ENCODE data around the gene CDH5. TPM values are rescaled to one million over a fixed set of nuclear protein-coding genes. Genes with fewer than 3 reads are reported as not detected.

The CDH5 gene
- total RNA-seq, 1 donor from 2014 or later = 1,308 TPM

GRCh38 chr16:66416136-66416535, 49.6 kb downstream of the CDH5 start:
- Mint-ChIP-seq H3K4me3 (ENCODE audit: unreplicated experiment) (peak overlapping the region; percentile 65), H3K27me3 (ENCODE audit: unreplicated experiment) (peaks cover 9% of the 10 kb centered on the region), H3K27ac (ENCODE audit: unreplicated experiment) (peak overlapping the region; percentile 32), H3K36me3 (ENCODE audit: low read depth, unreplicated experiment) (peaks cover 11% of the 10 kb centered on the region), H3K4me1 (ENCODE audit: unreplicated experiment) (no peaks in the 10 kb centered on the region), H3K9me3 (ENCODE audit: unreplicated experiment) (no peaks in the 10 kb centered on the region)
- TF ChIP-seq CTCF (IDR thresholded peaks at IDR 0.05; ENCODE audit: unreplicated experiment) = no peak
- no peak for DNase-seq (ENCODE audit: low spot score)

- no peak overlapping the region for H3K4me3 Mint-ChIP-seq (ENCODE audit: unreplicated experiment)
- H3K9me3 Mint-ChIP-seq (ENCODE audit: unreplicated experiment) = no peaks in the 10 kb centered on the region
- peaks cover 9% of the 10 kb centered on the region for H3K27me3 Mint-ChIP-seq (ENCODE audit: unreplicated experiment)
- peaks cover 11% of the 10 kb centered on the region for H3K36me3 Mint-ChIP-seq (ENCODE audit: low read depth, unreplicated experiment)
- H3K27ac Mint-ChIP-seq (ENCODE audit: unreplicated experiment) = no peak overlapping the region
- no peaks in the 10 kb centered on the region for H3K4me1 Mint-ChIP-seq (ENCODE audit: unreplicated experiment)
- no peak for TF ChIP-seq CTCF (IDR thresholded peaks at IDR 0.05; ENCODE audit: unreplicated experiment)
- no peak for DNase-seq (ENCODE audit: low spot score)
Observed at GRCh38 chr16:66416939-66417700, 50.6 kb downstream of the CDH5 start.

DNA sequence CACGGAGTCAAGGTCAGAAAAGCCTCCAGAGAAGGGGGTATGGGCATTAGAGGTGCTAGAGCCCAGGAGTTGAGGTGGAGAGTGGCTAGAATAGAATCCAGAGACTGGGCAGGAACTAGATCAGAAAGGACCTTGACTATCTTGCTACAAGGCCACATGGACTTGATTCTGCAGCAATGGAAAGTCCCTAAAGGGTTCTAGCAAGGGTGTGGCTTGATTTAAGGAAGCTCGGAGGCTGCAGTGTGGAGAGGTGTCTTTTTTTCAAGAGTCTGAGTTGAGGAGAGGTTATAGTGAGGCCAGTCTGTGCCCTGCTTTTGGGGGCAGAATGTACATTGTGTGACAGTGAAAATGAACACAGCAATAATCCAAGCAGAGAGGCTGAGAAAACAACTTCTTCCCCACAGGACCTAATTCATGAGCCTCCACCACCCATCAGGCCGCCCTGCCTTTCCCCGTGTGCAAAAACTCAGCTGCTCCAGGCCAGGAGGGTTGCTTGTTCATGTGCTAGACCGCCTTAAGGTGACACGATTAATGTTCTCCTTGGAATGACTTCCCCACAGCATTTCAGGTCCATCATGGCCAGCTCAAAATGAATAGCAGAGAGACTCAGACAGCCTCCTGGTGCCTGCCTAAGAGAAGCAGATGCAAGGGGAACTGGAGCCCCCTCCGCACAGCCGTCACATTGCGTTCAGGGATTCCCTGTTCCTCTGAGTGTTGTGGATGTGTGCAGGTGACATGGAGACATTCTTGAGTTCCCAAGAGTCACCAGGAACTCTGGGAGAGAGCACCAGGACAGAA, 51.9 kb downstream of the CDH5 start:
- peaks cover 14% of the 10 kb centered on the region for H3K27me3 Mint-ChIP-seq (ENCODE audit: unreplicated experiment)
- no peak overlapping the region for H3K4me3 Mint-ChIP-seq (ENCODE audit: unreplicated experiment)
- no peak for DNase-seq (ENCODE audit: low spot score)
- no peak overlapping the region for H3K27ac Mint-ChIP-seq (ENCODE audit: unreplicated experiment)
- TF ChIP-seq CTCF (IDR thresholded peaks at IDR 0.05; ENCODE audit: unreplicated experiment) = no peak
- H3K9me3 Mint-ChIP-seq (ENCODE audit: unreplicated experiment) = no peaks in the 10 kb centered on the region
- H3K4me1 Mint-ChIP-seq (ENCODE audit: unreplicated experiment) = no peaks in the 10 kb centered on the region
- peaks cover 11% of the 10 kb centered on the region for H3K36me3 Mint-ChIP-seq (ENCODE audit: low read depth, unreplicated experiment)

DNA sequence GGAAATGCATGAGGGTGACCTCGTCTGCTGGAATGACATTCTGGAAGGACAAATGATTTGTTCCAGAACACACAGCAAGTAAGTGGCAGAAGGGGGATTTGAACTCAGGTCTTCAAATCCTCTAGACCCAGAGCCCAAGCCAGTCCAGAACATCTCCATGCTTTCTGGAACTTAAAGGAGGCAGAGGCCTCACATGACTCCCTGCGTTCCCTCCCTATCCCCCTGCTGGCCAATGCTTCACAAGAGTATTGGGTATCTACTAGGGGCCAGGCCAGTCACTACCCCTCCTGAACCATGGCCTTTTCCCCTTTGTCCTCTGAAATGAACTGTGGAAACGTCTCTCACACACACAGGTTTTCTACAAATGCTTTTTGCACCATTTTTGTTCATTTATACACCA, 53.0 kb downstream of the CDH5 start:
- no peak overlapping the region for H3K4me3 Mint-ChIP-seq (ENCODE audit: unreplicated experiment)
- DNase-seq (ENCODE audit: low spot score) = no peak
- TF ChIP-seq CTCF (IDR thresholded peaks at IDR 0.05; ENCODE audit: unreplicated experiment) = no peak
- no peaks in the 10 kb centered on the region for H3K9me3 Mint-ChIP-seq (ENCODE audit: unreplicated experiment)
- H3K27ac Mint-ChIP-seq (ENCODE audit: unreplicated experiment) = no peak overlapping the region
- H3K4me1 Mint-ChIP-seq (ENCODE audit: unreplicated experiment) = no peaks in the 10 kb centered on the region
- peaks cover 11% of the 10 kb centered on the region for H3K36me3 Mint-ChIP-seq (ENCODE audit: low read depth, unreplicated experiment)
- peaks cover 14% of the 10 kb centered on the region for H3K27me3 Mint-ChIP-seq (ENCODE audit: unreplicated experiment)

- H3K27ac Mint-ChIP-seq (ENCODE audit: unreplicated experiment) = no peak overlapping the region
- H3K4me3 Mint-ChIP-seq (ENCODE audit: unreplicated experiment) = no peak overlapping the region
- no peak for TF ChIP-seq CTCF (IDR thresholded peaks at IDR 0.05; ENCODE audit: unreplicated experiment)
- peaks cover 11% of the 10 kb centered on the region for H3K36me3 Mint-ChIP-seq (ENCODE audit: low read depth, unreplicated experiment)
- H3K4me1 Mint-ChIP-seq (ENCODE audit: unreplicated experiment) = peaks cover 2% of the 10 kb centered on the region
- no peak for DNase-seq (ENCODE audit: low spot score)
- peaks cover 18% of the 10 kb centered on the region for H3K27me3 Mint-ChIP-seq (ENCODE audit: unreplicated experiment)
- no peaks in the 10 kb centered on the region for H3K9me3 Mint-ChIP-seq (ENCODE audit: unreplicated experiment)
Observed at GRCh38 chr16:66420396-66420795, 53.9 kb downstream of the CDH5 start.
